Measurements from ENCODE around the gene PNPO.
"Not testable (repeated sequence)": the region's sequence is repeated elsewhere in the genome, so short reads cannot be mapped to it uniquely, and the experiment has no call there.

The PNPO gene

GRCh38 chr17:47980541-47980940, 39.2 kb downstream of the PNPO start:
- peak; percentile 34 for DNase-seq

- DNase-seq: no peak
Observed at GRCh38 chr17:47981462-47981861, 40.1 kb downstream of the PNPO start.

GRCh38 chr17:47982091-47982617, 40.8 kb downstream of the PNPO start:
- no peak for DNase-seq

GRCh38 chr17:47982645-47983390, 41.4 kb downstream of the PNPO start:
- DNase-seq: no peak

- DNase-seq: no peak
Observed at GRCh38 chr17:47983492-47984223, 42.3 kb downstream of the PNPO start.

- no peak for DNase-seq
Observed at GRCh38 chr17:47986520-47986919, 45.1 kb downstream of the PNPO start.

GRCh38 chr17:47987240-47987835, 46.0 kb downstream of the PNPO start:
- no peak for DNase-seq

GRCh38 chr17:47988445-47988844, 47.1 kb downstream of the PNPO start:
- not testable (repeated sequence) for DNase-seq

GRCh38 chr17:47989159-47989558, 47.8 kb downstream of the PNPO start:
- DNase-seq: no peak

- DNase-seq: no peak
Observed at GRCh38 chr17:47989700-47990099, 48.3 kb downstream of the PNPO start.

- no peak for DNase-seq
Observed at GRCh38 chr17:47990962-47991731, 49.8 kb downstream of the PNPO start.

- no peak for DNase-seq
Observed at GRCh38 chr17:47992216-47992615, 50.8 kb downstream of the PNPO start.

GRCh38 chr17:47993031-47993564, 51.7 kb downstream of the PNPO start:
- DNase-seq: no peak

GRCh38 chr17:47993964-47994363, 52.6 kb downstream of the PNPO start:
- DNase-seq: no peak

GRCh38 chr17:47994724-47995123, 53.4 kb downstream of the PNPO start:
- no peak for DNase-seq

- DNase-seq: no peak
Observed at GRCh38 chr17:47995241-47995935, 54.0 kb downstream of the PNPO start.

GRCh38 chr17:47996201-47996600, 54.8 kb downstream of the PNPO start:
- no peak for DNase-seq

GRCh38 chr17:47997586-47997985, 56.2 kb downstream of the PNPO start:
- DNase-seq: no peak

GRCh38 chr17:47998044-47998443, 56.7 kb downstream of the PNPO start:
- no peak for DNase-seq

Data from NCI-H1105 treated with DMSO at 0.1 percent for 48 hours (cell line).